ENCODE measurements around the gene SUN2.

The SUN2 gene

DNA sequence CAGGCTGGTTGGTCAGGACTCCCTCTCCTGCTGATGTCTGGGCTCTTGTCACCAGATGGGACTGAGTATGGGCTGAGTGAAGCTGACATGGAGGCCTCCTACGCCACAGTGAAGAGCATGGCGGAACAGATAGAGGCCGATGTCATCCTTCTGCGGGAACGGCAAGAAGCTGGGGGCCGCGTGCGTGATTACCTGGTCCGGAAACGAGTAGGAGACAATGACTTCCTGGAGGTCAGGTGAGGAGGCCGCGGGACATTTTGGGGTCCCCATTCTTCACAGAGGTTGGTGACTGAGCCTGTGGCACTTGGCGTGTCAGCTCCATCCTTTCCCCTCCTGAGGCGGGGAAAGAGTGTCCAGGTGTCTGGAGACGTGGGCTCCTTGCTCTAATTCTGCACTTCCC, 39.9 kb downstream of the SUN2 start:
- no peak for DNase-seq (ENCODE audit: low spot score)

DNA sequence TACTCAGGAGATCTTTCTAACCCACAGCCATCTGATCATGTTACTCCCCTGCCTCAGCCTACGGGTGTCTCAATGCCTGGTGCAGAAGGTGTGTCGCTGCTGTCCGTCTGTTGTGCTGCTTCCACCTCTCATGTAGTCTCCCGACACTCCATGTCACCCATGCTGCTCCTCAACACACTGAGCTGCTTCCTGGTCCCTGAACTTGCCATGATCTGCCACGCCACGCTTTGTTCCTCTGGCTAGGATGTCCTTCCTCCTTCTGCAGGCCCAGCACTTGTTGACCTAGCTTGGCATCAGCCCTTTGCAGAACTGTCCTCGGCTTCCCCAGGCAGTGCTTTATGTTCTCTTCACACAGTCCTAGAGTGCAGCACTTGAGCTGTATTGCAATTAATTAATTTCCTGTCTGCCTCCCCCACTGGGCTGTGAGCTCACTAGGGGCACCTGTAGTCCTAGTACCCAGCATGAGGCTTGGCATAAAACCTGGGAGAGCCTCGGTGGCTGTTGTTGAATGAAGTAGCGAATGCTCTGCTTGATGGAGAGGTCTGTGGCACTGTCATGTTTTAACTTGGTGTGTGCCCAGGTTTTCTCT, 40.5 kb downstream of the SUN2 start:
- DNase-seq (ENCODE audit: low spot score), result no peak

DNA sequence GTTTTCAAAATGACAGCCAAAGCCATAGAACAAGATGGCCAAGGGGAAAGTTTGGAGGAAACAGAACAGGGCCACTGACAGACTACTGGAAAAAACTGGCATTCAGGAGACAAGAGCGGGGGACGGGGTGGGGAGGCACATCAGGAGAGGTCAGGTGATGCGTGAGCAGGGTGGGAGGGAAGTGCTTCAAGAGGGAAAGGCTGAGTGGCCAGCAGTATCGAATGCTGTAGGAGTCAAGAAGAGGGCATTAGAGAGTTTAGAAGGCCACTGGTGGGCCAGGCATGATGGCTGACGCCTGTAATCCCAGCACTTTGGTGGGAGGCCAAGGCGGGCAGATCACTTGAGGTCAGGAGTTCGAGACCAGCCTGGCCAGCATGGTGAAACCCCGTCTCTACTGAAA, 41.9 kb downstream of the SUN2 start:
- no peak for DNase-seq (ENCODE audit: low spot score)

DNA sequence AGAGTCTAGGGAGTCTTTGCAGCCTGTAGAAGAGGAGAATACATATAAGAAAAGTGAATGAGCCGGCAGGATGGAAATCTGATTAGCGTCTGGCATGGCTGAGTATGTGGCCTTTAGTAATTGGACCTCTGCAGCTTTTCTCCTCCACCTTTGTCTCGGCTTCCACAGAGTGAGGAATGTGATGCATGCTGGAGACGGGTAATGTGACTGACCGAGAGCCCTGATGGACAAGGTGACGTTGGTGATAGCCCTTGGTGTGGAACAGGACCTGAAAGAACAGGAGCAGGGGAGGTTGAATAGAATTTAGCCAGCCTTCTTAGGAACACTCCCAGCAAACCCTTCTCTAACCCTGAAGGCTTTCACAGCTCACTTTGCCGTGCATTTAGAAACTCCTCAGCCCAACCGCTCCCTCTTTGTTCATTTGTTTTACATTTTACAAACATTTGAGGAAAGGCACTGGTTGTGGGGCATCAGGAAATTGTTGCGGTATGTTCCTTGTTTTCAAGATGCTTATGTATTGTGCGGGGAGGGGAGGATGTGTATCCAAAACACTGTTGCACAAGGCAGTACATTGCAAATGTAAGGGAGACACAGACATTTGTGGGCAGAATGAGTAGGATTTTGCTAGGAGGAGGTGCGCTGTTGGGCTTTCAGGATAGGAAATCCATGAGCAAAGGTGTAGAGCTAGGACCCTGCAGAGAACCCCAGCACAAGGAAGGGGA, 43.2 kb downstream of the SUN2 start:
- DNase-seq (ENCODE audit: low spot score), result no peak

DNA sequence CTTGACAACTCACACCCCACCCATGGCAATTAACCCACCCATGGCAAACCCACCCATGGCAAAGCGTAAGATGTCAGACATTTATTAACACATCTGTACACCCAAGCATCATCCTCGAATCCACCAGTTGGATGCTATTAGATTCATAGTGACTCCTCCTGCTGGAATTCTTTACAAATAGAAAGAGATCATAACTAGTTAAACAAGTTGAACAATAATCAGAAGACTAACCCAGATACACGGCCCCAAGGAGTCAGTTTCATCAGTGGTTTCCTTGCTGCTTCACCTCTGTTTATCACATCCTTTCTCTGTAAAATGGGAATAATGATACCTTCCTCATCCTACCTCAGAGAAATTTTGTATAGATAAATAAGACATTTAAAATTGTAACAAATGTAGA, 44.9 kb downstream of the SUN2 start:
- no peak for DNase-seq (ENCODE audit: low spot score)

DNA sequence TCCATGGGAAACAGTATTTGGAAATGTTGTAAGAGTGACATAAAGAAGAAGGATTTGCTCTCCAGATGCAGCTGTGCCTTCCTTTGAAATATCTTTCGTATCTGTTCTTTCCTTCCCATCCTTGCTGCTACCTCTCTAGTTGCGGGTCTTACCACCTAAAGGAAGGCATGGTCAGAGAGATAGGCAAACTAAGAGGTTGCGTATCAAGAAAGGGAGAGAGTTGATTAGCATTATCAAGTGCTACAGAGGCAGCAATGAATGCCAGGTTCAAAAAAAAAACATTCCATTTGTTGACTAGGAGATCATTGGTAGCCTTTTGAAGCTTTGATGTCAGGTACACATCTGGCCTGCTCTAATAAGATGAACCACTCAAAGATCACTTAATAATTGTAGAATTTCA, 45.4 kb downstream of the SUN2 start:
- no peak for DNase-seq (ENCODE audit: low spot score)

DNA sequence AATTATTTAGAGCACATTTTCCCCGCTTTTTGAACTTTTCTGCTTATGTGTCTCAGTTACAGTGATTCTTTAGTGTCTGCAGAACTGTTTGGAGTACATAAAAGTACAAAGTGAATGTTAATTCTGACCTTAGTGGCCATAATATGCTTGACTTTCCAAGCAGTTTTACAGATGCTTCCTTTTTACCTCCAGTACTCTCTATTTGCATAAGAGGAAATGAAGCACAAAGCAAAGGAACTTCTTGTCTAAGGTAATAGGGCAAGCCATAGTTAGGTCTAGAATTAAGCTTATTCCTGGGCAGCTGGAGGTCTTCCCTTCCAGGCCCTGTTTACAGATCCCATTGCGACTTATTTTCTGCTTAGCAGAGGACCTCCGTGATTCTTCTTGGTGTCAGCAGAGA, 46.5 kb downstream of the SUN2 start:
- DNase-seq (ENCODE audit: low spot score), result no peak

DNA sequence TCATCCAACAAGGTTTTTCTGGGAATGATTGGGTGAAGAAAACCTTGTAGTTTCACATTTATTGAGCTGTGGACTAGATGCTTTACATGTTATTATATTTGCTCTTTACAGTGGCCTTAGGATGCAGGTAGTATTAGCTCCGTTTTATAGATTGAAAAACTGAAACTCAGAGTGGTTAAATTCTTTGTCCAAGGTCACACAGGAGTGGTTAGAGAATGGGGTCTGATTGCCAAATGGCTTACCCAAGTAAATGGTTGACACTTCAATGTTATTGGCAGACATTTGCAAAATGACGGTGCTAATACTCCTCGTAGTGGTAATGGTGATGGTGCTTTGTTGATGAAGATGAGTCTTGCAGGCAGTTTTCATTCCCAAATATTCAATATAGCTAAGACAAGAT, 47.8 kb downstream of the SUN2 start:
- no peak for DNase-seq (ENCODE audit: low spot score)

DNA sequence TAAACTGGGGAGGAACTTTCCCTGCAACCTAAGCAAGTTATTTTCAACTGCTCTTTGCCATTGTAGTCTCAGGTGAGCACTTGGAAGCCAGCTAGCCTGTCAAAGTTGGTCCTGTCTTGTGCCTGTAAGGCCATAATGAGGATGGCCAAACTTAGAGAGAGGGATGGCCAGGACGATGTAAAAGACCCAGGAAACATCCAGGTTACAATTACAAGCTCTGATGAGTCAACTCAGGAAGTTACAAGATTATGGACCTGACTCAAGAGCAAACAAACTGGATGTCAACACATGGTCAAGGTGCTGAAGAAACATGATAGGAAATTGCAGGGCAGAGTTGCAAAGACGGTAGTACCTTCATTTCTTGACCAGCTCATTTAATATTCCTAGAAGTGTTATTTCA, 48.5 kb downstream of the SUN2 start:
- DNase-seq (ENCODE audit: low spot score), result no peak

DNA sequence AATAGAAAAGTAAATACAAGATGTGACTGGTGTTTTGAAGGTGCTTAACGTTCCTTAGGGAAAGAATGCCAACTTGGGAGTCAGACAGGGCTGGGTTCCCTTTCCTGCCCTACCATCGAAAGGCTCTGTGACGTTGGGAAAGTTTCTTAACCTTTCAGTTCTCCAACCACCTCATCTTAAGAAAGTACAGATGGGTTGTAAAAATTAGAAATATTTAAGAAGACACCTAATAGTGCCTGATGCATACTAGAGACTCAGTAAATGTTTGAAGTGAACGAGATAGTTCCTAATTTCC, 49.0 kb downstream of the SUN2 start:
- no peak for DNase-seq (ENCODE audit: low spot score)

DNA sequence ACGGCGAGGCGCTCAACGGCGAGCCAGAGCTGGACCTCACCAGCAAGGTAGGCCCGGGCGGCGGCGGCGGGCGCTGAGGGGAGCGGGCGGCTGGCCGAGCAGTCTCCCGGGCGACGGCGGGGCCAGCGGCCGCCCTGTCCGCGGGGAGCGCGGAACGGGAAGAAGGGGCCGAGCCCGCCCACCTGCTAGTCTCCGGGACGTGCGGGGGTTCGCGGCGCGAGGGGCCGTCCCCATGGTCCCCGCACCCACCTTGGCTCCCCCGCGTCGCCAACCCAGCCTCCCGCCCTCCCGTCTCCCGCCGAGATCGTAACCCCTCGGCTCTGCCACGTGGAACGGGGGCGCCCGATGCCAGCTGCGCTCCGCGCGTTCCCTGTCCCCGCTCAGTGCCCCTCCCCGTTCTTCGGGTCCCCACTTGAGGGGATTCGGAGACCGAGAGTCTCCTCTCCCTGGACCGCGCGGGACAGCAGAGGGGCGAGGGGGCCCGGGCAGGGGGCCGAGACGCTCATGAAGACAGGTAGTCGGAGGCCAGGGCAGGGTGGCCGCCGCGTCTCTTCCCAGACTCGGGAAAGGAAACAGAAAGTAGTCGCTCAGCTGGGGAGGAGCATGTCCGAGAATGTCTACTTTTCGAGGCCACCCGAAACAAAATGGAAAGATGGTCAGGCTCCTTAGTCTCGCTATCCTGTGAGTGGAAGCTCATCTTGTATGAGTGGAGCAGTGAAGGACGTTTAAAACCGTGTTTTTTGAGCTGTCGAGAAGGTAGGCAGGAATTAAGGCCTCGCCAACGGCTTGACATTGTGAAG, 49.5 kb downstream of the SUN2 start:
- DNase-seq (ENCODE audit: low spot score), result no peak

DNA sequence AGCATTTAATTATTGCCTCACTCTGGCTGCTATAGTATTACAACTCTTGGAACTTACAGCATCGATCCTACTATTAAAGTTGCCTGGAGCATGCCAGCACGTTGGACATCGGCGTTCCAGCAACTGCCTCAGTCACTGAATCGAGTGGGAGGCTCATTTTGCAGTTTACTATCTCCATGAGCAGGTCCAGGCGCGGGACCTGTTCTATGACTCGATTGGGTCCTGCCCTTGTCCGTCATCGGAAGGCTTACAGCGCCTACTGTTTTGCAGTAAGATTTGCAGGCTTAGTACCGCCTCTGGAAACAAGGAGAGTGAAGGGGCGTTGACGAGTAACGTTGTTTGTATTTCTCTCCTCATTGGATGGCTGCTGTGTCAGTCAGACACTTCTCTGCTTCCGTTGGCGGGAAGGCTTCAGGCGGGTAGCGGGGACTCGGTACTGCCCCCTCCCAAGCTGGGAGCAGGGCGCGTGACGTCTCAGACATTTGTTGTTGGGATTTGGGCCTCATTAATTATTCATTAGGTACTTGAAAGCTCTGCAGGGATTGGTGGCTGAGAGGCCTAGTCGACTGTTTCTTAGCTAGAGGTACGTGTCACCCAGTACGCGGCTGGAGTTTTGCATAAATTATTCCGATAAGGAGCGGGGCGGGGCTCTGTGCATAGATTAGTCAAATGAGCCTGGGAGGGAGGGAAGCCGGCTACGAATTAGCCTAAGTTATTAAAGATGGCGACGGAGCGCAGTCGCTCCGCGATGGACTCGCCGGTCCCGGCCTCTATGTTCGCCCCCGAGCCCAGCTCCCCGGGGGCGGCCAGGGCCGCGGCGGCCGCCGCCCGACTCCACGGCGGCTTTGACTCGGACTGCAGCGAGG, 50.3 kb downstream of the SUN2 start, which contains the start of gene GTPBP1:
Gene GTPBP1, plus strand, starts transcription at position 710 of the 866 bp plus-strand sequence. Its CDS starts 12 bp downstream, at position 722.
- peak; percentile 100 for DNase-seq (ENCODE audit: low spot score)

DNA sequence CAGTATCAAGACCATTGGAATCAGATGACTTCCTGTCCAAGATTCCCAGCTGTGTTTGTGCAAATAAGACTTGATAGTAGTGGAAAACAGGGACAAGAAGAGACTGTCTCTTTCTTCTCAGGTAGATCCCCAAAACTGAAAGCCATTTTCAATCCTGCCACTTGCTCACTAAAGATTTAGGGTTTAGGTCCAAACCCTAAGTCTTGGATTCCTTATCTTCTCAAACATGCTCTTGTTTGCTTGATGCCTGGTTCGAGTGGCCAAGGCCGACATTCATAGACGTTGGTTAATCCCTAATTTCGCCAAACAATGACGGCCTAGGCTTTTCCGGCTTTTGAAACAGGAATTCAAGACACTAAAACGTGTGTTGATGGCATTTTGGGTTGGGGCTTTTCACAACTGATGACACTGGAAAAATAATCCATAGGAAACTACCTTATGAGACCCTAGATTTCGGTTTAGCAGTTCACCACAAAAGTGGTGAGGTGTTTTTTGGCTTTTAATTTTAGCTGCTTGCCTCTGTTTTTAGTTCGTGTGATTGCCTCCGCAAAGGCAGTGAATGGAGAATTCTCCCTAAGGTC, 51.1 kb downstream of the SUN2 start:
- no peak for DNase-seq (ENCODE audit: low spot score)

DNA sequence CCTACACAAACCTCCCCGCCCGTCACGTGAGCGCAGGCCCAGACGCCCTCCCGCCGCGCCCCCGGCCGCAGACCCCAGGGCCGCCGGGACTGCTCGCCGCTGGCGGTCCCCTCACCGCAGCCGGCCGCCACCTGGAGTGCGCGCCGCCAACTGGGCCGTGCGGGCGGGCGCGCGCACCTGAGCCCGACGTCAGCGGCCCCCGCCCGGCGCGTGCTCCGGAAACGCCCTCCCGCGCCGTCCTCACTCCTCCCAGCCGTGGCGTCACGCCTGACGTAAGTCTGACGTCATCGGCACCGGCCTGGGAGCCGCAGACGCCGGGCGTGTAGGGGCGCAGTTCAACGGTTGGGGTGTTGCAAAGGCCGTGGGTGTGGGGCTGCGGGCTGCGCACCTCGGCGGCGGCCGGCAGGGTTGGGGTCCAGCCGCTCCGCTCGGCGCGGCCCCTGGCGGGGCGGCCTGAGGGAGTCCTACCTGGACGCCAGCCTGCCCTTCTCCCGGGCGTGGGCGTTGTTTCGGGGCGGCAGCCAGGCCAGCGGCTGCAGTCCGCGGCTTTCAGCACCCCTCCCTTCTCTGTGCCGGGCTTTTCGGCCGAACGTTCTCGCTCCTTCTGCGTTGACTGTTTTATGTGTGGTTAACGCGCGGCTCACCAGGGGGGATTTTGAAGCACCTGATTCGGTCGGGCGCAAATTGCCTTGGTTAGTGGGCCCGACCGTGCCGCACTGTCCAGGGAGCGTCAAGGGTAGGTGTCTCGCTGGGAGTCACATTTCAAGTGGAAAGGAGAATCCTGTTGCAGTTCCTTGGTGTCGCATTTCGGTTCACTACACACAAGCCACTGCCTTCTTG, 54.8 kb downstream of the SUN2 start, which contains the start of gene JOSD1:
Gene JOSD1, minus strand, starts transcription at position 155 of the 840 bp plus-strand sequence. CDS start 956 bp downstream, outside the sequence.
- DNase-seq (ENCODE audit: low spot score), result peak; percentile 93

DNA sequence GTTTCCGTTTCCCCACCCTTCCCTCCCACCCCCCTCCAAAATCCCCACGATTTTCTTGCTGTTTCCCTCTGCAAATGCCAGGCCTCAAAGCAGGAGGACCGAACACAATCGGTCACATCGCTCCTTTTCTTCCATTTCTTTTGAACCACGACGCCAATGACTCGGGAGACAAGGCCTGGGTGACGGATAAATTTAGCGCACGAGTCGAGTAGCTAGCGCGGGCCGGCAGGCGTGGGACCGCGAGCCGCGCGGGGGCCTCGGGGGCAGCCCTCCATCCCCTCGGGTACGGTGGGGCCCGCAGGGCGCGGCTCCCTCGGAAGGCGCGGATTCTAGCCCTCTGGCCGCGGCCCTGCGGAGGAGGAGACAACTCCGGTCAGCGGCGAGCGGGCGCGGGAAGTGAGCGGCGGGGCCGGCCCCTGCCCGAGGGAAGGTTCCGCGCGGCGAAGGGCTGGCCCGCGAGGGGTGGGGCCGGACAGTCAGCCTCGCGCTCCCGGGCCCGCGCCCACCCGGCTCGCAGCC, 55.5 kb downstream of the SUN2 start:
- no peak for DNase-seq (ENCODE audit: low spot score)

DNA sequence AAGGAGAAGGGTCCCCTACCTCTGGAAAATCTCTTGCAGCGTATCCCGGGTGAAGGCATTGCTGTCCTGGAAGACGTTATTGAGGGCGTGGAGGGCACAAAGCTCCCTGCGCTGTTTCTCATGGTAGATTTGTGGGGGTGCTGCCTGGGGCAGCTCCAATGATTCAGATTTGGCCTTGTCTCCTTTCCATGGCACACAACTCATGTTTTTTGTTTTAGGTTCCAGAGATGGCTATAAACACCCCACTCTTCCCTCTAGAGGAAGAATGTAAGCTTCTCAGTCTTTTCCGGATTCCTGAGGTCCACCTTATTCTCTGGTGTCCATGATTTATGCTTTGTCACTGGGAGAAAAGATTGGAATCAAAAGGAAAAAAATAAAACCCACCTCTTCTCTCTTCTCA, 56.0 kb downstream of the SUN2 start:
- peak; percentile 32 for DNase-seq (ENCODE audit: low spot score)

DNA sequence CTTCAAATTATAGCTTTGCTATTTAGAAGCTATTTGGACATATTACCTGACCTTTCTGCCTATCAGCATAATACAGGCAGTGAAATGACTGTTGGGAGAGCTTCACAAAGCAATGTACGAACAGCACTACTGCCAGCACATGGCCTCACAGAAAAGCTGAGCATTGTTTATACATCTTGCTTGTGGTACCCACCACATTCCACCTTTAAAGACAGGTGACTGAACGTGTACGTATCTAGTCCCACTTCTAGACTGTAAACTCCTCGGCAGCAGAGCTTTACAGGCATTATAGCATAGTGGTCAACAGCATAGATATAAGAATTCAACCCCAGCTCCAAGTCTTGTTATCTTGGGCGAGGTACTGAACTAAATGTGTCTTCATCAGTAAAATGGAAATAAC, 56.7 kb downstream of the SUN2 start:
- DNase-seq (ENCODE audit: low spot score), result no peak

DNA sequence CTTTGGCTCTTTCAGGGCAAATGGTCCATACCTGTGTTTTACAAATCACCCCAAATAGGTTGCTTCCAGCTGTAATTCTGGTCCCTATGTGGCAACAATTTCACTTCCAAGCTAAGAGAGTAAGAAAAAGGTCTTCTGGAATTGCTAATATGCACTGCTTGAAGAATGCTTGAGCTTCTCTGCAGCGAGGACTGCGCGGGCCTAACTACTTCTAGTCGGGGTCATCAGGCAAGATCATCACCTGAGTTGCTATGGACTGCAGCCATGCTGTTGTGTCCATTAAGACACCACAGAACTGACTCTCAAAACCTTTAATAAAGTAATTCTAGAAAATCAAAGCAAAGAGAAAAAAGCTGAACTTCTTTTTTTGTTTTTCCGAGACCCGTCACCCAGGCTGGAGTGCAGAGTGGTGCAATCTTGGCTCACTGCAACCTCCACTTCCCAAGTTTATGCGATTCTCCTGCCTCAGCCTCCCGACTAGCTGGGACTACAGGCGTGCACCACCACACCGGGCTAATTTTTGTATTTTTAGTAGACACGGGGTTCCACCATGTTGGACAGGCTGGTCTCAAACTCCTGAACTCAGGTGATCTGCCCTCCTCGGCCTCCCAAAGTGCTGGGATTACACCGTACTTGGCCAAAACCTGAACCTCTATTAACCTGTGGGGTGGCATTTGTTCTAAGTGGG, 57.2 kb downstream of the SUN2 start:
- DNase-seq (ENCODE audit: low spot score), result no peak

DNA sequence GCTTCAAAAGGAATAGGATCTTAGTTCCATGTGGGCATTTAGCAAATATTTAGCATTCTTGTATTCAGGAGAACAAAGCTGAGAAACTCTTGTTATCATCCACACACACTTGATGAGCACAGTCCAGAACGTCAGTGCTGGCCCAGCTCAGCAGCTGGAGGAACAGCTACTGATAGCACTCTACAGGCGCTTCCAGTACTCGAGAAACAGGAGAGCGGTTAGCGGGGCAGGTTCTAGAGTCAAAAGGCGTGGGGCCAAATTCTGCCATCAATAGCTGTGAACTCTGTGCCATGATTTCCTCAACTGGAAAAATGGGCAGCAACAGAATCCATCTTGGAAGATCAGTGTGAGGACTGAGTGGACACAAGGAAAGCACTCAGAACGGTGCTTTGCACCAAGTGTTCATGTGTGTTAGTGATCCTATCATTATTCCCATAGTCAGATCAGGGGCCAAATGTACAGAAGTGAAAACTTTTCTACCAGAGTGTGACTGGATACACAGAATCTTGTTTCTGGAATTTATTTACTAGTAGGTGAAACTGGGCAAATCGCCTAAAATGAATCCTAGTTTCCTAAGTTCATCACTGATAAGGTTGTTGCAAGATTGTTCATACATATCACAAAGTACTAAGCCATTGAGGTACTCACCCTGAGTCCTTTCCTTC, 58.2 kb downstream of the SUN2 start:
- DNase-seq (ENCODE audit: low spot score), result no peak
